HL-60 (cell line): Measurements from ENCODE around the gene FMN1.

Source experiments
- DNase-seq, 2 experiments: peaks; one replicate each; pipeline ENCODE4 v3.0.0-alpha.2; 2010 to 2020; ENCODE audit warnings: low read depth in 1 of 2, low spot score in 1 of 2
- H3K27ac ChIP-seq: fragments of 250-450 bp; sonication (Bioruptor Pico); replicated peaks from 2 replicates; pipeline ENCODE4 v1.5.1; 2020; ENCODE audit warnings: mild to moderate bottlenecking, moderate library complexity
- H3K27me3 ChIP-seq: fragments of 250-450 bp; sonication (Bioruptor Pico); 2 replicates; pipeline ENCODE4 v1.5.1; 2021; ENCODE audit warnings: mild to moderate bottlenecking, moderate library complexity; ENCODE audit not compliant: insufficient read depth, poor library complexity, severe bottlenecking
- H3K4me3 ChIP-seq: replicated peaks from 2 replicates; pipeline ENCODE4 v1.5.1; 2011; ENCODE audit warnings: mild to moderate bottlenecking, control low read depth, low read length; ENCODE audit not compliant: insufficient read depth
- CTCF ChIP-seq: IDR thresholded peaks from one replicate; pipeline ENCODE4 v1.5.1; 2011; ENCODE audit warnings: low read length, control low read depth, inconsistent platforms; ENCODE audit not compliant: insufficient read depth
- GABPA ChIP-seq: IDR thresholded peaks from 2 replicates; pipeline ENCODE4 v1.6.1; 2012; ENCODE audit warnings: low read depth
- POLR2AphosphoS5 ChIP-seq: IDR thresholded peaks from 2 replicates; pipeline ENCODE4 v1.6.1; 2012; ENCODE audit warnings: low read depth
- REST ChIP-seq: IDR thresholded peaks from 2 replicates; pipeline ENCODE4 v1.6.1; 2012; ENCODE audit warnings: low read depth; ENCODE audit not compliant: insufficient replicate concordance
- SPI1 ChIP-seq: IDR thresholded peaks from 2 replicates; pipeline ENCODE4 v1.6.1; 2012; ENCODE audit warnings: low read depth, mild to moderate bottlenecking, borderline replicate concordance

Gene FMN1

GRCh38 chr15:32855942-32856341, 338.6 kb downstream of the FMN1 start:
- Histone ChIP-seq H3K27me3 (peaks cover 2% of the 10 kb centered on the region), H3K27ac (no peak overlapping the region), H3K4me3 (no peak overlapping the region)
- TF ChIP-seq SPI1 (no peak), GABPA (no peak), CTCF (no peak), POLR2AphosphoS5 (no peak), REST (no peak)
- no peak for DNase-seq

- peaks cover 2% of the 10 kb centered on the region for H3K27me3 ChIP-seq
- H3K4me3 ChIP-seq: no peak overlapping the region
- no peak for TF ChIP-seq SPI1
- TF ChIP-seq POLR2AphosphoS5: no peak
- no peak for TF ChIP-seq REST
- TF ChIP-seq GABPA: no peak
- TF ChIP-seq CTCF: no peak
- DNase-seq: no peak
- no peak overlapping the region for H3K27ac ChIP-seq
Observed at GRCh38 chr15:32853592-32853991, 340.9 kb downstream of the FMN1 start.

- TF ChIP-seq POLR2AphosphoS5 (no peak), SPI1 (no peak), REST (no peak), GABPA (no peak), CTCF (no peak)
- H3K4me3 ChIP-seq: no peak overlapping the region
- H3K27ac ChIP-seq: no peak overlapping the region
- peaks cover 2% of the 10 kb centered on the region for H3K27me3 ChIP-seq
- no peak for DNase-seq
Observed at GRCh38 chr15:32852771-32853170, 341.7 kb downstream of the FMN1 start.
